SK-N-SH (cell line): Measurements from ENCODE around the gene TSC22D1.

Experiments used
- EP300 ChIP-seq, 2 experiments: IDR thresholded peaks; 2 replicates each; pipeline versions ENCODE4 v1.4.0 to v1.6.1; 2012; ENCODE audit warnings: borderline replicate concordance in 1 of 2, low read depth in 1 of 2, low read length in 1 of 2
- EZH2phosphoT487 ChIP-seq: fragments of 200-600 bp; sonication (generic); IDR thresholded peaks from 2 replicates; pipeline ENCODE4 v1.6.1; 2017; ENCODE audit warnings: low read depth, mixed run types, mild to moderate bottlenecking, antibody characterized with exemption, moderate library complexity, borderline replicate concordance
- RXRA ChIP-seq: IDR thresholded peaks from 2 replicates; pipeline ENCODE4 v1.4.0; 2012; ENCODE audit warnings: low read depth, mild to moderate bottlenecking, borderline replicate concordance
- TAF1 ChIP-seq: IDR thresholded peaks from 2 replicates; pipeline ENCODE4 v1.6.1; 2012; ENCODE audit warnings: low read depth, mild to moderate bottlenecking, low read length, moderate library complexity, borderline replicate concordance
- TF ChIP-seq, protein P1 (sequence below): fragments of 200-600 bp; sonication (generic); IDR thresholded peaks from 2 replicates; pipeline ENCODE4 v1.6.1; 2017; ENCODE audit warnings: antibody characterized with exemption, mild to moderate bottlenecking, moderate library complexity
- TF ChIP-seq, protein P2 (sequence below): IDR thresholded peaks from 2 replicates; pipeline ENCODE4 v1.4.0; 2012; ENCODE audit warnings: low read depth

DNA sequence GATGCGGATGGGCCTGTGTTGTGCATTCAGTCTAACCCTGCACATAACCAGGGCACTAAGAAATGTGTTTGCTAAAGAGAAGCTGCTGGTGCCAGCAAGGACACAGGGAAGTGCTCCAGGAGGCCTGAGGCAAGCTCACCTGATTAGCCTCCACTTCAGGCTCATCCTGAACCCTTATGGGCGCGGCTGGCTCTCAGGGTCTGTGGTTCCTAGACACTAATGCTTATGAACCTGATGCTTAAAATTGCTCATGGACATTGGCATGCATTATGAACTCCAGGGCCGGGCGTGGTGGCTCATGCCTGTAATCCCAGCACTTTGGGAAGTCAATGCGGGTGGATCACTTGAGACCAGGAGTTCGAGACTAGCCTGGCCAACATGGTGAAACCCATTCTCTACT lies 168.2 kb downstream of the TSC22D1 start:
- TF ChIP-seq RXRA (no peak), TAF1 (no peak), EP300 (IDR thresholded peaks at IDR 0.05; ENCODE audit: borderline replicate concordance in 1 of 2, low read depth in 1 of 2, low read length in 1 of 2) (no peak), EZH2phosphoT487 (no peak)
- TF ChIP-seq, protein P1, sequence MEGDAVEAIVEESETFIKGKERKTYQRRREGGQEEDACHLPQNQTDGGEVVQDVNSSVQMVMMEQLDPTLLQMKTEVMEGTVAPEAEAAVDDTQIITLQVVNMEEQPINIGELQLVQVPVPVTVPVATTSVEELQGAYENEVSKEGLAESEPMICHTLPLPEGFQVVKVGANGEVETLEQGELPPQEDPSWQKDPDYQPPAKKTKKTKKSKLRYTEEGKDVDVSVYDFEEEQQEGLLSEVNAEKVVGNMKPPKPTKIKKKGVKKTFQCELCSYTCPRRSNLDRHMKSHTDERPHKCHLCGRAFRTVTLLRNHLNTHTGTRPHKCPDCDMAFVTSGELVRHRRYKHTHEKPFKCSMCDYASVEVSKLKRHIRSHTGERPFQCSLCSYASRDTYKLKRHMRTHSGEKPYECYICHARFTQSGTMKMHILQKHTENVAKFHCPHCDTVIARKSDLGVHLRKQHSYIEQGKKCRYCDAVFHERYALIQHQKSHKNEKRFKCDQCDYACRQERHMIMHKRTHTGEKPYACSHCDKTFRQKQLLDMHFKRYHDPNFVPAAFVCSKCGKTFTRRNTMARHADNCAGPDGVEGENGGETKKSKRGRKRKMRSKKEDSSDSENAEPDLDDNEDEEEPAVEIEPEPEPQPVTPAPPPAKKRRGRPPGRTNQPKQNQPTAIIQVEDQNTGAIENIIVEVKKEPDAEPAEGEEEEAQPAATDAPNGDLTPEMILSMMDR: no peak
- TF ChIP-seq, protein P2, sequence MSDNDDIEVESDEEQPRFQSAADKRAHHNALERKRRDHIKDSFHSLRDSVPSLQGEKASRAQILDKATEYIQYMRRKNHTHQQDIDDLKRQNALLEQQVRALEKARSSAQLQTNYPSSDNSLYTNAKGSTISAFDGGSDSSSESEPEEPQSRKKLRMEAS: no peak
